COLO668 (cell line): ENCODE measurements around the gene ELF3.
"Not testable (repeated sequence)": the region's sequence is repeated elsewhere in the genome, so short reads cannot be mapped to it uniquely, and the experiment has no call there.

Experiments used
- DNase-seq: peaks from one replicate; lab custom pipeline; 2025; ENCODE audit not compliant: unreplicated experiment; lab: John Stamatoyannopoulos, UW

ELF3 gene

DNA sequence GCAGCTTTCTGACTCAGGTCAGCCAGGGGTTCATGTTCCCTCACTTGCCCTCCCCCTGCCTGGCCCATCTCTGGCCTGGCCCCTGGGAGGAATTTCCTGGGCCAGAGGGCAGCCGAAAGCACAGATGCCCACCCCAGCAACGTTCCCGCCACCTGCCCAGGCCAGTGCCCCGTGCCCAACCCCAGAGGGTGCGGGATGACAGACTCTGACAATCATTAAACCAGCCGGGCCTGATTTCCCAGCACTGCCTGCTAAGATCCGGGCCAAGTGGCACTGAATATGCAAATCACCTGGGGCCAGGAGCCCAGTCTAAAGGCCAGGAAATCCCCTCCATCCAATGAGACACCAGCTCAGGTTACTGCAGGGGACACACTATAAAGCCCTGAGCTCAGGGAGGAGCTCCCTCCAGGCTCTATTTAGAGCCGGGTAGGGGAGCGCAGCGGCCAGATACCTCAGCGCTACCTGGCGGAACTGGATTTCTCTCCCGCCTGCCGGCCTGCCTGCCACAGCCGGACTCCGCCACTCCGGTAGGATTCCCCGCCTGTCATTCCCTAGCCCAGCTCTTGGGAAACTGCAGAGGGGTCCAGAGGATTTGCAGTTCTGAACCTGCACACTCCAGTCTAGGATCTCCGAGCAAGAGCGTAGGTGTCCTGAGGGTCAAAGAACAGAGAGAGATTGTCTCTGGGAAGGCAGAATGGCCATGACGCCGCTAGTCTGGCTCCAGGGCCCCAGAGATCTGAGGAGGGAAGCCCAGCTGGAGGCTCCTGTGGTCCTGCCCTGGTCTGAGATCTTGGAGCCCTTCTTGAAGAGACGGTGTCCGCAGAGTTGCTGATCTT lies at the start of gene ELF3:
Gene ELF3, plus strand, starts transcription at position 408 of the 836 bp plus-strand sequence. CDS start 550 bp downstream, outside the sequence.
- DNase-seq, result peak; percentile 97

DNA sequence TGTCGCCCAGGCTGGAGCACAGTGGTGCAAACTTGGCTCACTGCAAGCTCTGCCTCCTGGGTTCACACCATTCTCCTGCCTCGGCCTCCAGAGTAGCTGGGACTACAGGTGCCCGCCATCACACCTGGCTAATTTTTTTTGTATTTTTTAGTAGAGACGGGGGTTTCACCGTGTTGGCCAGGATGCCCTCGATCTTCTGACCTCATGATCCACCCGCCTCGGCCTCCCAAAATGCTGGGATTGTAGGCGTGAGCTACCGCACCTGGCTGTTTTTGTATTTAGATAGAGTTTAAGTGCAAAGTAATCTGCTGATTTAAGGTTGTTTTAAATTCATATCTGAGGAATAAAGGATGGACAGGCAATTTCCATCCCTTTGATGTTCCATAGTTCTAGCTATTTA lies 48.0 kb upstream of the ELF3 start:
- DNase-seq, result not testable (repeated sequence)

DNA sequence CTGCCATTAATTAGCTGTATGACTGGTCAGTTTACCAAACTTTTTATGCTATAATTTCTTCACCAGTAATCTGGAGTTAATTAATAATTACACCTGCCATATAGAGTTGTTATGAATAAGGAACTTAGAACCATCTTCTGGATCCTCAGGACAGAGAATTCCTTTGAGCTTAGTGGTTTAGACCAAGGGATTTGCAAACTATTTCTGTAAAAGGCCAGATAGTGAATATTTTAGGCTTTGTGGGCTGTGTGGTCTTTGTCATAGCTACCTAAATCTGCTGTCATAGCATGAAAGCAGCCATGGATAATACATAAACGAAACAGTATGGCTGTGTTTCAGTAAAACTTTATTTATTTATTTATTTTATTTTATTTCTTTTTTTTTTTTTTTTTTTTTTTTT lies 46.1 kb upstream of the ELF3 start:
- no peak for DNase-seq

DNA sequence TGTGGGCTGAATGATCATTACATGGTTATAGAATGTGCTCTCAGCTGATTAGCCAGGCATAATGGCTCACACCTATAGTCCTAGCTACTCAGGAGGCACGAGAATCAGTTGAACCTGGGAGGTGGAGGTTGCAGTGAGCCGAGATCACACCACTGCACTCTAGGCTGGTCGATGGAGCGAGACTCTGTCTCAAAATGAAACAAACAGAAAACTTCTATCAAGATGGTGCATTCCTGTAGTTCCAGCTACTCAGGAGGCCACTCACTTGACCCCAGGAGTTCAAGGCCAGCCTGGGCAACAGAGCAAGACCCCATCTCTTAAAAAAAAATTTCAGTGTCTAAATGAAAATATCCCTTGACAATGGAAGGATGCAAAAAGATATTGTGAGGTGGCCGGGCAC lies 44.2 kb upstream of the ELF3 start:
- no peak for DNase-seq

DNA sequence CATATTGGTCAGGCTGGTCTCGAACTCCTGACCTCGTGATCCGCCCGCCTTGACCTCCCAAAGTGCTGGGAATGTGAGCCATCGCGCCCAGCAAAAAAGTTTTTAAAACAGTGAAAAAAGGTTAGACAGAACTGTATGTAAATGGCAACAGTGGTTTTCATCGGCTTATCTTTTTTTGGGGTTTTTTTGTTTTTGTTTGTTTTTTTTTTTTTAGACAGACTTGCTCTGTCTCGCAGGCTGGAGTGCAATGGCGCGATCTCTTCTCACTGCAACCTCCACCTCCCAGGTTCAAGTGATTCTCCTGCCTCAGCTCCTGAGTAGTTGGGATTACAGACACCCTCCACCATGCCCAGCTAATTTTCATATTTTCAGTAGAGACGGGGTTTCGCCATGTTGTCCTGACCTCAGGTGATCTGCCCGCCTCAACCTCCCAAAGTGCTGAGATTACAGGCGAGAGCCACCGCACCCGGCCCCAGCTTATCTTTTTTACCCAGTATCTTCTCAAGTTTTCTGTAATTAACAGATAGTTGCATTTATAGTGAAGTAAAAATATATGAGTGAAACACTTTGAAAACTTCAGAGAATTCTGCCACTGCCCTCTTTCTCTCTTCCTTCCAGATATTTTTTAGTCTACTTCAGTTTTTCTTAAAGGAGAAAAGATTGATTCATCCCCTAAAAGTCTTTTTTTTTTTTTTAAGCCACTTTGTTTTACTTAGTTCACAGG lies 42.0 kb upstream of the ELF3 start:
- no peak for DNase-seq

DNA sequence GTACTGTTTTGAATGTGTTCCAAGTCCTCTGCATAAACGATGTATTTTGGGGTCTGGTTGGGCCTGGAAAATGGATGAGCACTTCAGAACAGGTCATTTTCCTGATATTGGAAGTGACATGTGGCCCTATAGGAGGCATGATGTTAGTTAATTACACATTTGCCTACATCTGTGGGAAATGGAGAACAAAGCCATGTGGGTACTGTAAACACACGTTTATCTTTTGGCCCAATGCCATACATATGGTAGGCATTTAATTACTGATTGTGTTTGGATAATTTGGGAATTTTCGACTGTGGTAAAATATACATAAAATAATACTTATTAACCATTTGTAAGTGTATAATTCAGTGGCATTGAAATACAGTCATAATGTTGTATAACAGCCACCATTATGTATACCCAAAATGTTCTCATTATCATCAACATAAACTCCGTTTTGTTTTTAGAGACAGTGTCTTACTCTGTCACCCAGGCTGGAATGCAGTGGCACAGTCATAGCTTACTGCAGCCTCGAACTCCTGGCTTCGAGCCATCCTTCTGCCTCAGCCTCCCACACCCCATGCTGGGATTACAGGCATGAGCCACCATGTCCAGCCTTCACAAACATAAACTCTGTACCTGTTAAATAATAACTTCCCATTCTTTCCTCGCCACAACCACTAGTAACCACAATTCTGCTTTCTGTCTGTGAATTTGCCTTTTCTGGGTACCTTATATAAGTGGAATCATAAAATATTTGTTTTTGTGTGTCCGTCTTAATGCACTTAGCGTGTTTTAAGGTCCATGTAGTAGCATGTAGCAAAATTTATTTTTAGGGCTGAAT lies 39.8 kb upstream of the ELF3 start:
- DNase-seq, result no peak

DNA sequence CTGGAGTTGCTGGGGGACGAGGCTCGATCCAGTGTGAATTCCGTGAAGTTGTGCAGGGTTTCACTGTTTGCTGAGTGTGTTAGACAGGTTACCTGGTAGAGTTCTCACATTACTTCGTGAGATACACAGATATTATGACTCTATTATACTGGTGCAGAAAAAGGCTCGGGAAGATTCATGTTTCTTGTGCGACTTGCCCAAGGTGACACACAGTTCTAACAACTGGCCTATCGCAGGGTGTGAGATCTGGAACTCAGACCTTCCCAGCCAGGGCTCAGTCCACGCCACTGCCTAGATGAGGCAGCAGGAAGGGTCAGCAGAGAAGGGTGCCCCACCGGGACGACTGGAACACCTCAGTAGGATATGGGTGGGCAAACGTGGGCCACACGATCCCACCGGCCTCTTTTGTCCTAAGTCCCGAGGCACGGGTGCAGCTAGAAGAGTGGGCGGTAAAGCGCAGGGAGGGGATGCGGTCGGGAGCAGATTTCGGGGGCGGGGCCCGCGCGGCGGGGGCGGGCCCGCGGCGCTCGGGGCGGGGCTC lies 28.2 kb upstream of the ELF3 start:
- DNase-seq, result no peak

DNA sequence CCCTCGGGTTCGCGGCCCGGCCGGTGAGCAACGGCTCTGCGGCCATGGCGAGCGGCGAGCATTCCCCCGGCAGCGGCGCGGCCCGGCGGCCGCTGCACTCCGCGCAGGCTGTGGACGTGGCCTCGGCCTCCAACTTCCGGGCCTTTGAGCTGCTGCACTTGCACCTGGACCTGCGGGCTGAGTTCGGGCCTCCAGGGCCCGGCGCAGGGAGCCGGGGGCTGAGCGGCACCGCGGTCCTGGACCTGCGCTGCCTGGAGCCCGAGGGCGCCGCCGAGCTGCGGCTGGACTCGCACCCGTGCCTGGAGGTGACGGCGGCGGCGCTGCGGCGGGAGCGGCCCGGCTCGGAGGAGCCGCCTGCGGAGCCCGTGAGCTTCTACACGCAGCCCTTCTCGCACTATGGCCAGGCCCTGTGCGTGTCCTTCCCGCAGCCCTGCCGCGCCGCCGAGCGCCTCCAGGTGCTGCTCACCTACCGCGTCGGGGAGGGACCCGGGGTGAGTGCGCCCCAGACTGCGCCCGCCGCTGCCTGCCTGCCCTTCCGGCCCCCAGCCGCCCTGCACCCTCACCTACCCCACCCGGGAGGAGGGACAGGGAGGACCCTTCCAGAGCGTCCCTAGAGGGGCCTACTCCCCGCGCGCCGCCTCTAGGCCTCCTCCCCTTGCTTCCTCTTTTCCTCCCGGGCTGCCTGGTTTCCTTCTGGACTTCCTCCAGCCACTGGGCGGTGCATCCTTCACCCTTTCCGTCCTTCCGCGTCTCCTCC lies 27.6 kb upstream of the ELF3 start, which contains the start of gene RNPEP:
Gene RNPEP, plus strand, starts transcription at position 26 of the 757 bp plus-strand sequence. Its CDS starts 19 bp downstream, at position 45.
- peak; percentile 89 for DNase-seq

DNA sequence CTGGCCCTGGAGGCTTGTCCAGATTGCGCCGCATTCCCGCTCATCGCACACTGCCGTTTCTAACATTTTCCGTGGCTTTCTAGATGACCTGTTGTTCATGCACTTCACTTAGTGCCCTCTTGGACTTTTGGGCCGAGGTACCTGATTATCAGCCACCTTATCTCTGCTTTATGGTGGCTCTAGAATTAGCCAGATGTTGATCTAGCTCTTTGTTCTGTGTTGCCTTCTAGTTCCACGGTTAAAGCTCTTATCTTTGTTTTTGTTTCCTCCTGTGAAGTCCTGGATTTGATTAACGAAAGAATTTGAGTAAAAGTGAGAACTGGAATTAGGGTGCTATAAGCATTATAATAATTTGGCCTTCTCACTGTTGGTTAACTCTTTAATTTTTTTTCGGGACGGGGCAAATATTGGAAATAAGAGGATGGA lies 27.0 kb upstream of the ELF3 start:
- DNase-seq, result no peak

DNA sequence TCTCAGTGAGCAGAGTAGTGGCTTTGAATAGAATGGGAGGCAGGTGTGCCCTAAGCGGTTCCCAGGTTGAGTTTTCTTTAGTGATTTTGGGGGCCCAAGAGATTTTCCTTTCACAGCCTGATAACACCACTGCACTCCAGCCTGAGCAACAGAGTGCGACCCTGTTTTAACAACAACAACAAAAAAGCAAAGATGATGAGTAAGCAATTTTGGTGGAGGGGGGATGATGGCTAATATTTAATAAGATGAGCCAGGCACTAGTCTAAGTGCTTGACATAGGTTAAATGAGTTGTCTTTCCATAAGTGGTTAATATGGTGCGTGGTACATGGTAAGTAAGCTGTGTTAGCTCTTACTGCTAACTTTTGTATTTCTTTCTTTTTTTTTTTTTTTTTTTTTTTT lies 25.9 kb upstream of the ELF3 start:
- no peak for DNase-seq

DNA sequence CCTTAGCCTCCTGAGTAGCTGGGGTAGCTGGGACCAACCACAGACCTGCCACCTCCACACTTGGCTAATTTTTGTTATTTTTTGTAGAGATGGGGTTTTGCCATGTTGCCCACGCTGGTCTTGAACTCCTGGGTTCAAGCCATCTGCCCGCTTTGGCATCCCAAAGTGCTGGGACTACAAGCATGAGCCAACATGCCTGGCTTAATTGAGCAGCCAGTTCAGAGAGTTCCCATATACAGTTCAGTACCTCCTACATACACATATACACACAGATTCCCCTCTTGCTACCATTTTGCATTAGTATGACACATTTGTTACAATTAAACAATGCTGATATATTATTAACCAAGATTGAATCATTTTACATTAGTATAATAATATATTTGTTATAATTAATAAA lies 25.0 kb upstream of the ELF3 start:
- DNase-seq, result no peak

DNA sequence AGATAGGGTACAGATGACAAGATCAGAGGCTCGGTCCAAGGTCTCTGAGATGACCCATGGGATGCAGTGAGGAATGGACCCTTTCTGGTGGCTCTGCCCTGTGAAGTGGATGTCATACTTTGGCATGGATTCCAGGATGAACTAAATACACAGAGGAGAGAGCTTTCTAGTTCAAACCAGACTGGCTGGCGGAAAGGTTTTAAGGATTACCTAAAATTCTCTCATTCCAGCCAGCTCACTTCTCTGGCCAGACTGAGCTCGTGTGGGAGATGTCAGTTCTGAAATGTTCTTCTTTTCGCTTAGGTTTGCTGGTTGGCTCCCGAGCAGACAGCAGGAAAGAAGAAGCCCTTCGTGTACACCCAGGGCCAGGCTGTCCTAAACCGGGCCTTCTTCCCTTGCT lies 21.8 kb upstream of the ELF3 start:
- no peak for DNase-seq

DNA sequence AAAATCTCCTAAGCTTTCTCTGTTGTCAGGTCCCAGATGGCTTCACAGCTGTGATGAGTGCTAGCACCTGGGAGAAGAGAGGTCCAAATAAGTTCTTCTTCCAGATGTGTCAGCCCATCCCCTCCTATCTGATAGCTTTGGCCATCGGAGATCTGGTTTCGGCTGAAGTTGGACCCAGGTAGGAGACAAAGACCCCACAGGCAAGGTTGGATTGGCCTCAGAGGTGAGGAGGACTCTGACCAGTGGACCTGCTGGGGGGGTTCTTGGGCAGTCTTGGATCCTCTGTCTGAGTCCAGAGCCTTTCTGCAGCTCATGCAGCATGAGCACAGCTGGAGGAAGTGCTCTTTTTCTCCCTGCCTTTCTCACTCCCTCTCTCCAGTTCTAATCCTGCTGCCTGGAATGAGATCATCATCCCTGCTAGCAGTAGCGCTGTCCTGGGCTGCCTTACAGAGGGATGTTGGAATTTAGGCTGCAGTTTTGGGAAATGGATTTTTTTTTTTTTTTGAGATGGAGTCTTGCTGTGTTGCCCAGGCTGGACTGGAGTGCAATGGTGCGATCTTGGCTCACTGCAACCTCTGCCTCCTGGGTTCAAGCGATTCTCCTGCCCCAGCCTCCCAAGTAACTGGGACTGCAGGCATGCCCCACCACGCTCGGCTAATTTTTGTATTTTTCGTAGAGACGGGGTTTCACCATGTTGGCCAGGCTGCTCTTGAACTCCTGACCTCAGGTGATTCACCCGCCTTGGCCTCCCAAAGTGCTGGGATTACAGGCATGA lies 20.8 kb upstream of the ELF3 start:
- DNase-seq, result no peak

DNA sequence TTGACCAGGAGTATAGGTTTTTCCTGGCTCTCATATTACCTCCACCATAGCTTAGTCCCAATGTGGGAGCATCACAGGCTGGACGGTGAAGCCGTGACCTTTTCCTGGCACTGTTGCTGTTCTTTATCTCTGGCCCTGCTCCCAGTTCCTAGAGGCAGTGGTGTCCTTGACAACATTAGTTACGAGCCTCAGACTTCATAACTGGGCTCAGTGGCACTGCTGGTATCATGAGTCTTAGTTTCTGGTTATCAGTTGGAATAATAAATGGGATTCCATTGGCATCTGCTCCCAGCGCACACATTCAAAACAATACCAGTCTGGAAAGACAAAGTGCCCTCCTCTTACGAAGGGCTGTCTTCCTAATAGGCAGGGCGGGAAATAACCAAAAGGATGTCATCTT lies 20.0 kb upstream of the ELF3 start:
- no peak for DNase-seq

DNA sequence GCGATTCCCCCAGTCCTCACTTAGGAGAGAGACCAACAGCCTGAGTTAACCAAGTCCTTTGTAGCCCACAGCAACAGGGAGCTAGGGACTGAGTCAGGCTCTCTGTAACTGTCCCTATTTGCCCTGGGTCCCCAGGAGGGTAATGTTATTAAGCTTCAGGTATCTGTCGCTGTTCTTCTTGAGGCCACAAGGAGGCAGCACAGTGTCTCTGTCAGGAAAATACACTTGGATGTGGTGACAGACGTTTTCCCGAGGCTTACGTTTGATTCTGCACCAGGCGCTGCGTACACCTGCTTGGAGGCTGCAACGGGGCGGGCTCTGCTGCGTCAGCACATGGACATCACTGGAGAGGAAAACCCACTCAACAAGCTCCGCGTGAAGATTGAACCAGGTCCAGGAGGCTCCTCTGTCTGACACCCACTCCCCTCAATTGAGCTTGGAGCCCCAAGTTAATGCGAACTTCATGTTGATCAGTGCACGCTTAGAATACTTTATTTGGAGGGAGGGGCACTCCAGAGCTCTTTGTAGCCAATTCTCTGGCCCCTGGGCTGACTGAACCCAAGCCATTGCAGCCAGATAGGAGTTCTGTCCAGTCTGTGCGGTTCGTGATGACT lies 10.7 kb upstream of the ELF3 start:
- DNase-seq, result peak; percentile 75

DNA sequence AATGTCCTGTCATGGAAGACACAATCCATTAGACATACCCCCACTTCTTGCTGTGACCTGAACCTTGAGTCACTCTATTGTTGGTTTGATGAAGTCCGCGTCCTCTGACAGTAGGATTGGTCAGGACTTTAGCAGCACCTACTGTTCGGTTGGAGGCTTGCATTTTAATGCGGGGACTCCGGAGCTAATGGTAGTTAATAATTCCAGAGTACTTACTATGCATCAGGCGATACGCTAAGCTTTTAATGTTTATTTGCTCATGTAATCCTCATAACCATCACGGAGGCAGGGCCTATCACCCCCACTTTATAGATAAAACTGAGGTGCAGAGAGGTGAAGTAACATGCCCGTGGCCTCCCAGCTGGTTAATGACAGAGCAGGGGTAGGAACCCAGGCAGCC lies 7.9 kb upstream of the ELF3 start:
- no peak for DNase-seq

DNA sequence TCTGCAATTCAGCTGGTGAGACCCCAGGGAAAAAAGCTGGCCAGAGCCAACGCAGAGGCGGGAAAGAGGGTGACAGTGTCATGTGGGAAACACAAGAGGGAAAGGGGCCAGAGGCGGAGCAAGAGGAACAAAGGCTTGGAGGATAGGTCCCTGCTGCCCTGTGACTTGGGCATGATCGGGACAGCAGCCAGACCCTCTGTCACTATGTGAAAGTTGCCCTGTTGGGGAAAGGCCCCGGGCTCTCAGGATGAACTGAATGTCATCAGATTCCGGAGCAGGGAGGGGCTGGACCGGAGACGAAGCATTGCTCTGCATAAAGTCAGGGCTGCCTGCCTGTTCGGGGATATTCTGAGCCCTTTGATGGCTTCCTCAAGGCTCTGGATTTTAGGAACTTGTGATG lies 5.7 kb upstream of the ELF3 start:
- no peak for DNase-seq

DNA sequence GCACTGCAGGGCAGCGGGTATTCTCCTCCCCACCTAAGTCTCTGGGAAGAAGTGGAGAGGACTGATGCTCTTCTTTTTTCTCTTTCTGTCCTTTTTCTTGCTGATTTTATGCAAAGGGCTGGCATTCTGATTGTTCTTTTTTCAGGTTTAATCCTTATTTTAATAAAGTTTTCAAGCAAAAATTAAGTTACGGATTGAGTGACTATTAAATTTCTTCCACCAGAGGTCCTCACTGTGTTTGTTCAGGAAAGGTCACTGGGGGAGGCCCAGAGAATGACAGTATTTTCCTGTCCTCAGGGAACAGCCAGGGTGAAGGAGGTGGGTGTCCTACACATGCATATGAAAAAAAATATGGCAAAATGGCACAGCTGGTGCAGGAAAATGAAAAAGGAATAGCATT lies 4.4 kb upstream of the ELF3 start:
- no peak for DNase-seq

DNA sequence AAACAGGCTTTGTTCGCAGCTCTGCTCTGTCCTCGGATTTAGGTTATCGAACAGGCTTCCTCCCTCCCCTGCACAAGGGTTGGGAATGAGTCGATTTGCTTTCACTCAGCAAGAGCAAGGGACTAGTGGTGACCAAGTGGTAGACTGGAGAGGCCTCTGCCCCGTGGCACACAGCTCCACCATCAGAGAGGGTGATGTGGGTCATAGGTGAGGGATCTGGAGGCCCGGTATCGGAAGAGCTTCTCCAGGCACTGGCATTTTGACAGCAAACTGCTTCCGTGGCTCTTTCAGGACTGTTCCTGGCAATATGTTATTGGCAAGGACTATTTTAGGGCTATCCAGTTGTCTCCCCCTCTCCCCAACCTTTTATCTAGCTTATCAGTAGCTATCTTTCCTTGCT lies 3.1 kb upstream of the ELF3 start:
- no peak for DNase-seq
